Measurements from ENCODE around the gene ZNF629.

Gene ZNF629

GRCh38 chr16:30785126-30786106 is 1.6 kb downstream of the ZNF629 start:
- DNase-seq = no peak

GRCh38 chr16:30784215-30784614 is 2.8 kb downstream of the ZNF629 start:
- DNase-seq = no peak

- DNase-seq = no peak
Measured at GRCh38 chr16:30783280-30784109, 3.5 kb downstream of the ZNF629 start.

- DNase-seq = no peak
Measured at GRCh38 chr16:30782486-30783279, 4.3 kb downstream of the ZNF629 start.

GRCh38 chr16:30780549-30780948 is 6.5 kb downstream of the ZNF629 start:
- DNase-seq = no peak

GRCh38 chr16:30780021-30780420 is 7.0 kb downstream of the ZNF629 start:
- DNase-seq = no peak

GRCh38 chr16:30779596-30779995 is 7.4 kb downstream of the ZNF629 start:
- no peak for DNase-seq

GRCh38 chr16:30778549-30779244 is 8.3 kb downstream of the ZNF629 start:
- DNase-seq = no peak

- DNase-seq = no peak
Measured at GRCh38 chr16:30777591-30778297, 9.3 kb downstream of the ZNF629 start.

GRCh38 chr16:30775392-30776188 is 11.4 kb downstream of the ZNF629 start:
- DNase-seq = peak; percentile 65

GRCh38 chr16:30775131-30775391 is 11.9 kb downstream of the ZNF629 start:
- DNase-seq = no peak

GRCh38 chr16:30774367-30775130 is 12.5 kb downstream of the ZNF629 start:
- no peak for DNase-seq

GRCh38 chr16:30773826-30774225 is 13.2 kb downstream of the ZNF629 start:
- DNase-seq = no peak

GRCh38 chr16:30771726-30772125 is 15.3 kb downstream of the ZNF629 start:
- no peak for DNase-seq

GRCh38 chr16:30769379-30770089 is 17.5 kb downstream of the ZNF629 start:
- no peak for DNase-seq

- DNase-seq = no peak
Measured at GRCh38 chr16:30768583-30769181, 18.3 kb downstream of the ZNF629 start.

- DNase-seq = no peak
Measured at GRCh38 chr16:30767767-30768465, 19.1 kb downstream of the ZNF629 start.

- DNase-seq = no peak
Measured at GRCh38 chr16:30766933-30767284, 20.1 kb downstream of the ZNF629 start.
